HL-60 (cell line): Measurements from ENCODE around the gene SPATA1.

Source experiments
- POLR2AphosphoS5 ChIP-seq: IDR thresholded peaks from 2 replicates; pipeline ENCODE4 v1.6.1; 2012; ENCODE audit warnings: low read depth
- TF ChIP-seq, protein P1 (sequence below): IDR thresholded peaks from one replicate; pipeline ENCODE4 v1.5.1; 2011; ENCODE audit warnings: low read length, control low read depth, inconsistent platforms; ENCODE audit not compliant: insufficient read depth

DNA sequence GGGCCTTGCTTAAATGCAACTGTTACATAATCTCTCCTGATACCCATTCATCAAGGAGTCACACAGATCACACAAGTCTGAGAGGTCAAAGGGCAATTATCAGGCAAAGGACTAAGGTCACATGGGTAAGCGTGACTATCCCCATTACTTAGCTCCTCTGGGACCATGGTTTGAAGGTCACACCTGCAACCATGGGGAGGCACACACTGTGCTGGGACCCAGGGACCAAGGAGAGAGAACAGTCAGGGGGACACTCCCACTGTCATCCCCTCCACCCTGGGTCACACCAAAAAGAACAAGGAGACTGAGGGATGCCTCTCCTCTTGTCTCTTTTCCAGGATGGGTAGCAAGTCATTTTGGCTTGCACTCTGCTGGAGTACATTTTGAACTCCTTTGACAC, 99.0 kb downstream of the SPATA1 start:
- TF ChIP-seq POLR2AphosphoS5, result no peak
- TF ChIP-seq, protein P1, sequence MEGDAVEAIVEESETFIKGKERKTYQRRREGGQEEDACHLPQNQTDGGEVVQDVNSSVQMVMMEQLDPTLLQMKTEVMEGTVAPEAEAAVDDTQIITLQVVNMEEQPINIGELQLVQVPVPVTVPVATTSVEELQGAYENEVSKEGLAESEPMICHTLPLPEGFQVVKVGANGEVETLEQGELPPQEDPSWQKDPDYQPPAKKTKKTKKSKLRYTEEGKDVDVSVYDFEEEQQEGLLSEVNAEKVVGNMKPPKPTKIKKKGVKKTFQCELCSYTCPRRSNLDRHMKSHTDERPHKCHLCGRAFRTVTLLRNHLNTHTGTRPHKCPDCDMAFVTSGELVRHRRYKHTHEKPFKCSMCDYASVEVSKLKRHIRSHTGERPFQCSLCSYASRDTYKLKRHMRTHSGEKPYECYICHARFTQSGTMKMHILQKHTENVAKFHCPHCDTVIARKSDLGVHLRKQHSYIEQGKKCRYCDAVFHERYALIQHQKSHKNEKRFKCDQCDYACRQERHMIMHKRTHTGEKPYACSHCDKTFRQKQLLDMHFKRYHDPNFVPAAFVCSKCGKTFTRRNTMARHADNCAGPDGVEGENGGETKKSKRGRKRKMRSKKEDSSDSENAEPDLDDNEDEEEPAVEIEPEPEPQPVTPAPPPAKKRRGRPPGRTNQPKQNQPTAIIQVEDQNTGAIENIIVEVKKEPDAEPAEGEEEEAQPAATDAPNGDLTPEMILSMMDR, result no peak
